Measurements from ENCODE around the gene SPDYE16.
"Not testable (repeated sequence)": the region's sequence is repeated elsewhere in the genome, so short reads cannot be mapped to it uniquely, and the experiment has no call there.

SPDYE16 gene

GRCh38 chr7:76543197-76543596 is at the start of gene SPDYE16:
SPDYE16 (minus strand) TSS chr7:76543297; CDS start chr7:76541459, 1,838 bp downstream.
- H3K27me3 ChIP-seq (ENCODE audit: control insufficient read depth, low read length); H3K79me2 ChIP-seq (ENCODE audit: control insufficient read depth, low read length); H4K20me1 ChIP-seq (ENCODE audit: control insufficient read depth, insufficient read depth, low read depth, low read length); H3K4me3 ChIP-seq (ENCODE audit: low read length); H3K36me3 ChIP-seq (ENCODE audit: control insufficient read depth, low read length); H3K4me2 ChIP-seq (ENCODE audit: low read length); H3K27ac ChIP-seq (ENCODE audit: low read depth, low read length); H3K9me2 ChIP-seq (replicated peaks; ENCODE audit: control insufficient read depth, low read length); H3K4me1 ChIP-seq (ENCODE audit: control insufficient read depth, low read length); H3K9me3 ChIP-seq (ENCODE audit: control insufficient read depth, insufficient read depth, low read length); H3F3A ChIP-seq (ENCODE audit: control insufficient read depth, insufficient read depth): not testable (repeated sequence)

- Histone ChIP-seq H3K79me2 (ENCODE audit: control insufficient read depth, low read length) (peaks cover 25% of the 10 kb centered on the region), H4K20me1 (ENCODE audit: control insufficient read depth, insufficient read depth, low read depth, low read length) (0 out of 2 replicates have a peak, but pooled peaks cover 13% of the 10 kb centered on the region), H3K4me1 (ENCODE audit: control insufficient read depth, low read length) (peaks cover 26% of the 10 kb centered on the region)
- not testable (repeated sequence) for H3F3A ChIP-seq (ENCODE audit: control insufficient read depth, insufficient read depth); H3K9me3 ChIP-seq (ENCODE audit: control insufficient read depth, insufficient read depth, low read length); H3K36me3 ChIP-seq (ENCODE audit: control insufficient read depth, low read length); H3K4me3 ChIP-seq (ENCODE audit: low read length); H3K4me2 ChIP-seq (ENCODE audit: low read length); H3K27me3 ChIP-seq (ENCODE audit: control insufficient read depth, low read length); H3K9me2 ChIP-seq (replicated peaks; ENCODE audit: control insufficient read depth, low read length); H3K27ac ChIP-seq (ENCODE audit: low read depth, low read length)
These were observed 49.6 kb upstream of the SPDYE16 start for GRCh38 chr7:76592694-76593093.

- Histone ChIP-seq H3K4me1 (ENCODE audit: control insufficient read depth, low read length) (peaks cover 31% of the 10 kb centered on the region), H3K4me2 (ENCODE audit: low read length) (peak overlapping the region; percentile 16), H3K79me2 (ENCODE audit: control insufficient read depth, low read length) (peaks cover 29% of the 10 kb centered on the region), H4K20me1 (ENCODE audit: control insufficient read depth, insufficient read depth, low read depth, low read length) (peaks cover 17% of the 10 kb centered on the region; the same call in 1 of the 2 replicates)
- not testable (repeated sequence) for H3K36me3 ChIP-seq (ENCODE audit: control insufficient read depth, low read length); H3K27ac ChIP-seq (ENCODE audit: low read depth, low read length); H3K27me3 ChIP-seq (ENCODE audit: control insufficient read depth, low read length); H3K9me2 ChIP-seq (replicated peaks; ENCODE audit: control insufficient read depth, low read length); H3F3A ChIP-seq (ENCODE audit: control insufficient read depth, insufficient read depth); H3K9me3 ChIP-seq (ENCODE audit: control insufficient read depth, insufficient read depth, low read length); H3K4me3 ChIP-seq (ENCODE audit: low read length)
These were observed 48.7 kb upstream of the SPDYE16 start for GRCh38 chr7:76591602-76592304.

- H3K9me2 ChIP-seq (replicated peaks; ENCODE audit: control insufficient read depth, low read length); H3K36me3 ChIP-seq (ENCODE audit: control insufficient read depth, low read length); H3K4me3 ChIP-seq (ENCODE audit: low read length); H3K27me3 ChIP-seq (ENCODE audit: control insufficient read depth, low read length); H3F3A ChIP-seq (ENCODE audit: control insufficient read depth, insufficient read depth); H3K27ac ChIP-seq (ENCODE audit: low read depth, low read length); H3K9me3 ChIP-seq (ENCODE audit: control insufficient read depth, insufficient read depth, low read length): not testable (repeated sequence)
- Histone ChIP-seq H3K79me2 (ENCODE audit: control insufficient read depth, low read length) (peaks cover 36% of the 10 kb centered on the region), H3K4me1 (ENCODE audit: control insufficient read depth, low read length) (peaks cover 34% of the 10 kb centered on the region), H4K20me1 (ENCODE audit: control insufficient read depth, insufficient read depth, low read depth, low read length) (peaks cover 20% of the 10 kb centered on the region; the same call in 1 of the 2 replicates), H3K4me2 (ENCODE audit: low read length) (peak overlapping the region; percentile 16)
These were observed 47.9 kb upstream of the SPDYE16 start for GRCh38 chr7:76591033-76591432.

GRCh38 chr7:76588586-76588985 is 45.5 kb upstream of the SPDYE16 start:
- not testable (repeated sequence) for H3K4me3 ChIP-seq (ENCODE audit: low read length); H3F3A ChIP-seq (ENCODE audit: control insufficient read depth, insufficient read depth); H3K9me2 ChIP-seq (replicated peaks; ENCODE audit: control insufficient read depth, low read length); H3K9me3 ChIP-seq (ENCODE audit: control insufficient read depth, insufficient read depth, low read length); H3K27me3 ChIP-seq (ENCODE audit: control insufficient read depth, low read length); H3K36me3 ChIP-seq (ENCODE audit: control insufficient read depth, low read length); H3K4me2 ChIP-seq (ENCODE audit: low read length); H3K27ac ChIP-seq (ENCODE audit: low read depth, low read length)
- Histone ChIP-seq H3K79me2 (ENCODE audit: control insufficient read depth, low read length) (peaks cover 44% of the 10 kb centered on the region), H4K20me1 (ENCODE audit: control insufficient read depth, insufficient read depth, low read depth, low read length) (peaks cover 20% of the 10 kb centered on the region; the same call in 1 of the 2 replicates), H3K4me1 (ENCODE audit: control insufficient read depth, low read length) (peaks cover 34% of the 10 kb centered on the region)

- Histone ChIP-seq H3K79me2 (ENCODE audit: control insufficient read depth, low read length) (peaks cover 38% of the 10 kb centered on the region), H4K20me1 (ENCODE audit: control insufficient read depth, insufficient read depth, low read depth, low read length) (peaks cover 17% of the 10 kb centered on the region; the same call in 1 of the 2 replicates), H3K4me1 (ENCODE audit: control insufficient read depth, low read length) (peaks cover 28% of the 10 kb centered on the region)
- H3F3A ChIP-seq (ENCODE audit: control insufficient read depth, insufficient read depth); H3K9me2 ChIP-seq (replicated peaks; ENCODE audit: control insufficient read depth, low read length); H3K9me3 ChIP-seq (ENCODE audit: control insufficient read depth, insufficient read depth, low read length); H3K27me3 ChIP-seq (ENCODE audit: control insufficient read depth, low read length); H3K4me3 ChIP-seq (ENCODE audit: low read length); H3K36me3 ChIP-seq (ENCODE audit: control insufficient read depth, low read length); H3K27ac ChIP-seq (ENCODE audit: low read depth, low read length); H3K4me2 ChIP-seq (ENCODE audit: low read length): not testable (repeated sequence)
These were observed 43.7 kb upstream of the SPDYE16 start for GRCh38 chr7:76586585-76587315.

GRCh38 chr7:76583636-76584281 is 40.7 kb upstream of the SPDYE16 start:
- H3K9me2 ChIP-seq (replicated peaks; ENCODE audit: control insufficient read depth, low read length); H3F3A ChIP-seq (ENCODE audit: control insufficient read depth, insufficient read depth); H4K20me1 ChIP-seq (ENCODE audit: control insufficient read depth, insufficient read depth, low read depth, low read length); H3K9me3 ChIP-seq (ENCODE audit: control insufficient read depth, insufficient read depth, low read length); H3K27me3 ChIP-seq (ENCODE audit: control insufficient read depth, low read length); H3K4me3 ChIP-seq (ENCODE audit: low read length); H3K27ac ChIP-seq (ENCODE audit: low read depth, low read length); H3K36me3 ChIP-seq (ENCODE audit: control insufficient read depth, low read length); H3K4me2 ChIP-seq (ENCODE audit: low read length): not testable (repeated sequence)
- Histone ChIP-seq H3K79me2 (ENCODE audit: control insufficient read depth, low read length) (peaks cover 25% of the 10 kb centered on the region), H3K4me1 (ENCODE audit: control insufficient read depth, low read length) (peaks cover 16% of the 10 kb centered on the region)
